Small intestine (tissue), 7 donors: Measurements from ENCODE around the gene PTPRK. TPM values are rescaled to one million over a fixed set of nuclear protein-coding genes. Genes with fewer than 3 reads are reported as not detected.

Experiments used
- DNase-seq, 2 donors: peaks; one replicate each; pipeline versions ENCODE4 v3.0.0 to v3.0.0-alpha.2; 2013
- FAIRE-seq: peaks from 2 replicates; lab custom pipeline; 2012; peaks lifted over from hg19 to GRCh38; lab: Jason Lieb, UNC
- H3K27ac ChIP-seq, 3 donors: one replicate each; pipeline ENCODE4 v1.5.1; 2013; ENCODE audit warnings: low read length in 2 of 3, mild to moderate bottlenecking in 2 of 3, control low read depth in 1 of 3, inconsistent platforms in 1 of 3, low read depth in 1 of 3, moderate library complexity in 1 of 3
- H3K27me3 ChIP-seq, 3 donors: one replicate each; pipeline ENCODE4 v1.6.1; 2013; ENCODE audit warnings: low read length in 3 of 3, inconsistent platforms in 1 of 3; ENCODE audit not compliant: control insufficient read depth in 3 of 3, insufficient read depth in 3 of 3
- H3K36me3 ChIP-seq, 3 donors: one replicate each; pipeline ENCODE4 v1.6.1; 2013; ENCODE audit warnings: low read length in 3 of 3, inconsistent platforms in 1 of 3, low read depth in 1 of 3, mild to moderate bottlenecking in 1 of 3, moderate library complexity in 1 of 3; ENCODE audit not compliant: control insufficient read depth in 3 of 3, insufficient read depth in 2 of 3
- H3K4me1 ChIP-seq, 3 donors: one replicate each; pipeline ENCODE4 v1.6.1; 2013; ENCODE audit warnings: low read length in 2 of 3, inconsistent platforms in 1 of 3, low read depth in 1 of 3, mild to moderate bottlenecking in 1 of 3, moderate library complexity in 1 of 3; ENCODE audit not compliant: control insufficient read depth in 3 of 3, insufficient read depth in 2 of 3
- H3K4me3 ChIP-seq, 3 donors: one replicate each; pipeline ENCODE4 v1.5.1; 2013; ENCODE audit warnings: low read length in 3 of 3, control low read depth in 1 of 3, inconsistent platforms in 1 of 3, low read depth in 1 of 3, mild to moderate bottlenecking in 1 of 3, moderate library complexity in 1 of 3
- H3K9me3 ChIP-seq, 2 donors: one replicate each; pipeline ENCODE4 v1.6.1; 2013; ENCODE audit warnings: low read depth in 1 of 2, low read length in 1 of 2; ENCODE audit not compliant: control insufficient read depth in 2 of 2, insufficient read depth in 1 of 2
- WGBS, 3 donors: extraction: QIAGEN DNeasy Blood & Tissue Kit; methylation state at CpG; one replicate each; pipeline ENCODE4 v1.1.7; 2013; 5-methylcytosine and 5-hydroxymethylcytosine counted together
- polyA plus RNA-seq, 4 donors: library from polyadenylated mRNA; stranded (reverse) in 3 of 4; unstranded in 1 of 4; fragments of 200-250 nt in 3 of 4; fragments of 120-200 nt in 1 of 4; gene quantifications; one replicate each; pipeline versions ENCODE4 v1.2.1 to v1.2.3, GENCODE V29; 2013
- donor health status: healthy with polysubstance abuse.
- donor health status: control.
- donor health status: control.
- donor health status: Bipolar disorder and iron deficiency.
- donor health status: healthy.

Gene PTPRK
- polyA plus RNA-seq, 4 donors, result 15.9 to 72.5 (median 20.6) TPM

GRCh38 chr6:128131036-128131435, 389.4 kb downstream of the PTPRK start:
- H3K27ac ChIP-seq, result no peak overlapping the region
- DNase-seq (no peak), FAIRE-seq (no peak)
- peaks cover 0 to 4% of the 10 kb centered on the region in 2 donors for H3K9me3 ChIP-seq
- WGBS, 3 donors, result 82 to 94% (median 89%) methylated on average over 4 of the region's 4 CpGs
- H3K4me3 ChIP-seq, result no peak overlapping the region
- no peaks in the 10 kb centered on the region for H3K27me3 ChIP-seq
- H3K4me1 ChIP-seq, result peaks cover 0 to 2% (median 0%) of the 10 kb centered on the region in 3 donors
- H3K36me3 ChIP-seq, result peaks cover 0 to 3% (median 0%) of the 10 kb centered on the region in 3 donors

GRCh38 chr6:128129679-128130078, 390.7 kb downstream of the PTPRK start:
- FAIRE-seq (no peak), DNase-seq (no peak)
- Histone ChIP-seq H3K4me3 (no peak overlapping the region), H3K4me1 (peaks cover 0 to under 1% (median 0%) of the 10 kb centered on the region in 3 donors), H3K27ac (no peak overlapping the region), H3K9me3 (peaks cover 0 to 4% of the 10 kb centered on the region in 2 donors), H3K27me3 (no peaks in the 10 kb centered on the region), H3K36me3 (peaks cover 0 to 3% (median 0%) of the 10 kb centered on the region in 3 donors)

DNA sequence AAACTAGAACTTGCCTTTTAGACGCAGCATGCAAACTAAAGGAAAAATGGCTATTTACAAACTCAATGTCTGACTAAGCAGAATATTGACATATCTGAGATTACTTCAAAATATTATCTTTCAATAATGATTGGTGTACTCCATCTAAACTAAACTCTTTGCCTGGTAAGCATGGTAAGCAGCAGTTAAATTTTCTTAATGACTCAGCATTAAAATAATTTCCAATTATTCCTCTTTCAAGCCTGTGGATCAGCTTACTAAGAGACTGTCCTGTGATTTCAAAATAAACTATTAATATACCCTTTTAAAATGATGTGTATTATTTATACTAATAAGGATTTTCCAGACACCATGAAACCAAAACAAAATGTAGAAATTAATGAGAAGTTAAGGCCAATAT, 392.7 kb downstream of the PTPRK start:
- H3K4me3 ChIP-seq, result no peak overlapping the region
- peaks cover 0 to 3% (median 0%) of the 10 kb centered on the region in 3 donors for H3K36me3 ChIP-seq
- no peak for DNase-seq
- no peaks in the 10 kb centered on the region for H3K9me3 ChIP-seq
- 94 to 100% (median 97%) methylated on average over 1 of the region's 1 CpG for WGBS, 3 donors
- no peak for FAIRE-seq
- no peak overlapping the region for H3K27ac ChIP-seq
- H3K27me3 ChIP-seq, result no peaks in the 10 kb centered on the region
- peaks cover 0 to 5% (median 0%) of the 10 kb centered on the region in 3 donors for H3K4me1 ChIP-seq

- 42 to 82% (median 53%) methylated on average over 1 of the region's 1 CpG for WGBS, 3 donors
- FAIRE-seq (no peak), DNase-seq (peak; percentile 78 to 82)
- no peaks in the 10 kb centered on the region for H3K9me3 ChIP-seq
- H3K36me3 ChIP-seq, result peaks cover 0 to 3% (median 0%) of the 10 kb centered on the region in 3 donors
- peaks cover 0 to 5% (median 0%) of the 10 kb centered on the region in 3 donors for H3K4me1 ChIP-seq
- H3K27ac ChIP-seq, result peak overlapping the region in 1 of 3 donors; percentile 33
- H3K27me3 ChIP-seq, result no peaks in the 10 kb centered on the region
- H3K4me3 ChIP-seq, result no peak overlapping the region
Observed at GRCh38 chr6:128124713-128125112, 395.7 kb downstream of the PTPRK start.

DNA sequence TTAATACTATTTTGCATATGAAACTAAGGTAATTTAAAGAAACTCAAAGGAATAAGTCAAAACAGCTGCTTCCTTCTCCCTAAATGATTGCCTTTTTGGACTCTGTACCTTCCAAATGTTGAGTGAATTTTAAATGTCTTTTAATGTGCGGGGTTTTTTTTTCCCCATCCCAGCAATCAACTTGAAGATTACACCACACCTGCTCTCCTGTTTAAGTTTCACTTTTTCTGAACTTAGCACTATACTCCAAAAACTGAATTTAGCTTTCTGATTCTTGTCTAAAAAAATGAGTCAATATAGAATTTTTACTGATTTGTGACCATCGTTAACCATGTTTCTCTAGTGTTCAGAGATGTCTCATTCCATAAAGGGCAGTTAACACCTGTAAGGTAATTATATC, 398.8 kb downstream of the PTPRK start:
- Histone ChIP-seq H3K36me3 (peaks cover 0 to 3% (median 0%) of the 10 kb centered on the region in 3 donors), H3K27me3 (no peaks in the 10 kb centered on the region), H3K4me3 (no peak overlapping the region), H3K4me1 (peaks cover 0 to 5% (median 0%) of the 10 kb centered on the region in 3 donors), H3K9me3 (no peaks in the 10 kb centered on the region), H3K27ac (no peak overlapping the region)
- DNase-seq, result peak in 1 of 2 donors; percentile 15
- WGBS, 3 donors, result 20 to 65% (median 40%) methylated on average over 2 of the region's 2 CpGs
- FAIRE-seq, result no peak

DNA sequence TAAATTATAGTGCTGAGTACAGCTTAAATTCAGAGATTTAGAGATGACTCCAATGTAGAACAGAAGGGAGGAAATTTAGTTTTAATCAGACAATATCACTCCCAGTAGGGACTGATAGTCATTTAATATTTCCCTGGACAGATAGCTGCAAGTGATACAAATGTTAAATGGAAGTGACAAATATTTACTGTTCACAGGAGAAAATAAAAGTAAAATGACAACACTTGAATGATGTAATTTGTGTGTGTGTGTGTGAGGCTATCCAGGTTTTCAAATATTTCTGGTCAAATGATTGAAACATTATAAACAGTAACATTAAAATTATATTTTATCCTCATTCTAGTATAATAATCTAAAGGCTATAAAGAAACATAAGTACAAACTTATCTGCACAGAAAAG, 399.2 kb downstream of the PTPRK start:
- Histone ChIP-seq H3K9me3 (no peaks in the 10 kb centered on the region), H3K4me1 (peaks cover 0 to 5% (median 0%) of the 10 kb centered on the region in 3 donors), H3K27ac (no peak overlapping the region), H3K36me3 (no peaks in the 10 kb centered on the region), H3K27me3 (no peaks in the 10 kb centered on the region), H3K4me3 (no peak overlapping the region)
- DNase-seq (no peak), FAIRE-seq (no peak)

- Histone ChIP-seq H3K9me3 (no peaks in the 10 kb centered on the region), H3K27me3 (no peaks in the 10 kb centered on the region), H3K4me3 (no peak overlapping the region), H3K36me3 (peaks cover 0 to 4% (median 2%) of the 10 kb centered on the region in 3 donors), H3K27ac (no peak overlapping the region), H3K4me1 (no peaks in the 10 kb centered on the region)
- DNase-seq, result no peak
- FAIRE-seq, result no peak
Observed at GRCh38 chr6:128118401-128118800, 402.0 kb downstream of the PTPRK start.

- Histone ChIP-seq H3K4me3 (no peak overlapping the region), H3K27me3 (no peaks in the 10 kb centered on the region), H3K9me3 (no peaks in the 10 kb centered on the region), H3K27ac (no peak overlapping the region), H3K36me3 (peaks cover 0 to 4% (median 2%) of the 10 kb centered on the region in 3 donors), H3K4me1 (no peaks in the 10 kb centered on the region)
- FAIRE-seq (no peak), DNase-seq (no peak)
- WGBS, 3 donors, result 95 to 99% (median 95%) methylated on average over 3 of the region's 3 CpGs
Observed at GRCh38 chr6:128117916-128118315, 402.5 kb downstream of the PTPRK start.

DNA sequence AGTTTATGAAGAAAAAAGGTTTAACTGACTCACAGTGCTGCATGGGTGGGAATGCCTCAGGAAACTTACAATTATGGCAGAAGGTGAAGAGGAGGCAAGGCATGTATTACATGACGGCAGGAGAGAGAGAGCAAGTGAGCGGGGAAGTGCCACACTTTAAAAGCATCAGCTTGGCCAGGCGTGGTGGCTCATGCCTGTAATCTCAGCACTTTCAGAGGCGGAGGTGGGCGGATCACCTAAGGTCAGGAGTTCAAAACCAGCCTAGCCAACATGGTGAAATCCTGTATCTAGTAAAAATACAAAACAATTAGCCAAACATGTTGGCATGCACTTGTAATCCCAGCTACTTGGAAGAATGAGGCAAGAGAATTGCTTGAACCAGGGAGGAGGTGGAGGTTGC, 406.2 kb downstream of the PTPRK start:
- no peak overlapping the region for H3K27ac ChIP-seq
- H3K27me3 ChIP-seq, result no peaks in the 10 kb centered on the region
- DNase-seq (no peak), FAIRE-seq (no peak)
- H3K9me3 ChIP-seq, result no peaks in the 10 kb centered on the region
- 91 to 96% (median 93%) methylated on average over 5 of the region's 5 CpGs for WGBS, 3 donors
- peaks cover 0 to 4% (median 2%) of the 10 kb centered on the region in 3 donors for H3K36me3 ChIP-seq
- no peak overlapping the region for H3K4me3 ChIP-seq
- peaks cover 0 to 5% (median 0%) of the 10 kb centered on the region in 3 donors for H3K4me1 ChIP-seq
